ENCODE results near the gene PCK1.

Gene PCK1

GRCh38 chr20:57529160-57529585, 31.7 kb upstream of the PCK1 start:
- TF ChIP-seq CTCF (conservative IDR thresholded peaks at IDR 0.05), result no peak
- no peak overlapping the region for H3K27ac ChIP-seq

DNA sequence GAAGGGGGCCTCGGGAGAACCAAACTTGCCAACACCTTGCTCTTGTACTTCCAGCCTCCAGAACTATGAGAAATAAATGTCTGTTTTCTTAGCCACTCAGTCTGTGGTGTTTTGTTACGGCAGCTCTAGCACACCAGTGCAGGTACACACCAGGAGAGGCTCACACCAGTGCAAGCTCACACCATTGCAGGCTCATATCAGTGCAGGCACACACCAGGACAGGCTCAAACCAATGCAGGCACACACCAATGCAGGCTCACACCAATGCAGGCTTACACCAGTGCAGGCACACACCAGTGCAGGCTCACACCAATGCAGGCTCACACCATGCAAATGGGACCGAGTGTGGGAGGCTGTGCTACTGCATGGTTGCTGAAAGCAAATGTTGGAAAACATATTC, 31.1 kb upstream of the PCK1 start:
- H3K27ac ChIP-seq, result no peak overlapping the region
- no peak for TF ChIP-seq CTCF (conservative IDR thresholded peaks at IDR 0.05)

DNA sequence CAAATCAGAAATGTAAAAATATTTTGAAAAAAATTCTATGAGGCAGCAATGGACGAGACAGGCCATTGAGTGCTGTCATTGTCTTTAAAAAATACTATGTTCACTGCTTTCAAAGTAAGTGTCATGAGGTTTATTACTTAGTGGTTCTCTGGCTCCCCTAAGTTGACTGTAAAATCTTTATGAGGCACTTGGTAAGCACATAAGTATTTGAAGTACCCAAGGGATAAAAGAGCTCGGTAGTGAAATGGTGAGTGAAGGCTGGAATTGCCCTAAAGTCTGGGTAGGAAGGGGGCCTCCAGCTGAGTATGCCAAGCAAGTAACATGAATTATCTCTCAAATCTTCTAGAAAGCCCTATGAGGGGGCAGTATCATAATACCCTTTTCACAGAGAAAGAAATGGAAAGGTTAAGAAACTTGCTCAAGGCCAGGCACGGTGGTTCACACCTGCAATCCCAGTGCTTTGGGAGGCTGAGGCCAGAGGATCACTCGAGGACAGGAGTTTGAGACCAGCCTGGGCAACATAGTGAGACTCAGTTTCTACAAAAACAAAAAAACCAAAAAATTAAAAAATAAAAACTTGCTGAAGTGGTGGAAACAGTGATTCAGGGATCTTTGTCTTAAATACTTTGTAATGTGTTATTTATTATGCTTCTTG, 30.5 kb upstream of the PCK1 start:
- no peak for TF ChIP-seq CTCF (conservative IDR thresholded peaks at IDR 0.05)

GRCh38 chr20:57532104-57532503, 28.8 kb upstream of the PCK1 start:
- no peak overlapping the region for H3K27ac ChIP-seq

More for the DNA sequence above, 30.5 kb upstream of the PCK1 start:
- H3K27ac ChIP-seq, result no peak overlapping the region

GRCh38 chr20:57535297-57535696, 25.6 kb upstream of the PCK1 start:
- H3K27ac ChIP-seq, result no peak overlapping the region
- no peak for TF ChIP-seq CTCF (conservative IDR thresholded peaks at IDR 0.05)

More at GRCh38 chr20:57532104-57532503, 28.8 kb upstream of the PCK1 start:
- no peak for TF ChIP-seq CTCF (conservative IDR thresholded peaks at IDR 0.05)

DNA sequence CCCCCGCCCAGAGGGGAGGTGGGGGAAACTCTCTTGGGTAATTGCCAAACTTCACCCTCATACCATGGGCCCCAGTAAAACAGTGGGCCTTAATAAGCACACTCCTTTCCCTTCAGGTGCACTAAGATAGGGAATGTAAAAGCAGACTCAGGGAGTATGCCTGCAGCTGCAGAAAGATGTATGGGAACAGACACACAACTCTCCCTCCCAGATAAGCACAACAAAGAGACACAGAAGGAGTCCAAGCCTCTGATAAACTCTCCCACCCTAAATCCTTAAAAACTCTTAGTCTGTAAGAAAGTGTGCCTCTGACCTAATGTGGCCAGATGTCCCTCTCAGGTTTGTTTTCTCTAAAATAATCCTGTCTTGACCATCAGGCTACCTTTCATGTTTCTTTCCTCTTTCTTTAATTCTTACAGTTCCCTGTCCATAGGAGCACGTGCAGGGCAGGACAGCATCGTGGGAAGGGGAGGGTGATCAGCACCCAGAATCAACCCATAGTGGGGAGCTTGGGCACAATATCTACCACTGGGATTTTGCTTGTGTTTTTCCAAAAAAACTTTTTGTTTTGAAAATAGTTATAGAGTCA, 24.7 kb upstream of the PCK1 start:
- no peak for TF ChIP-seq CTCF (conservative IDR thresholded peaks at IDR 0.05)
- no peak overlapping the region for H3K27ac ChIP-seq

DNA sequence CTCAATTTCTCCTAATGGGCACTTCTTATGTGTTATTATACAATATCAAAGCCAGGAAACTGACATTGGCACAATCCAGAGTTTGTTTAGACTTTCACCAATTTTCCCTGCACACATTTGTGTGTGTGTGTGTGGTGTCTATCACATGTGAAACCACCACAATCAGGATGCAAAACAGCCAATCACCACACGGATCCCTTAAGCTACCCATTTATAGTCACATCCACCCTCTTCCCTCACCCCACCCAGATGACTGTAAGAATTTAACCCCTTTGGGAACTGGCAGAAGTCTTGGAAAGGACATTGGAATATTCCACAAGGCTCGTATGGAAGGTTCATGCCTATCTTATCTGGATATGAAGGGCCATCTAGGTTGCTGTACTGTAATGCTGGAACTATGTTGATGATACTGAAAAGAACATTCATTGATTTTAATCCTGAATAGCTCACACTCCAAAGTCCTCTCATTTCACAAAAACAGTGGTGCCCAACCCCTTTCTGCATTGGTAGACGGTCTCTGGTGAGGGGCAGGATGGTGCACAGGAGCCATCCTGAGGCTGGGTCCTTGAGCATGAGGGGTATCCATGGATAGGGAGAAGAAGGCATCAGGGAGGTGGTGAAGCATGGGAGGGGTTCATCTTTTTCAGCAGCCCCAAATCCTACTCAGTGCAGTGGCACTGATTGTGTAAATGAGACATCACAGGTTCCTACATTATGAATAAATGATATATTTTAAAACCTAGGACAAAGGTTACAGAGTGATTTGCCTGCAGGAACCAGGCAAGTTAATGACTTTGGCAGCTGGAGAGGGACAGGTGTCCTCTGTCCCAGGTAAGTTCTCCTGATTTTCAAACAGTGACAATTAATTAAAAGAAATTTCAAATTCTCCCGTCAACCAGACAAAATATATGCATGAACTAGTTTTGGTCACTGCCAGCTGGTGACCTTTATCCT, 23.9 kb upstream of the PCK1 start:
- H3K27ac ChIP-seq, result no peak overlapping the region
- TF ChIP-seq CTCF (conservative IDR thresholded peaks at IDR 0.05), result no peak
